NCI-H2029 treated with DMSO at 0.1 percent for 48 hours (cell line): ENCODE results near the gene DNAH8.

Experiments
- DNase-seq: peaks from one replicate; lab custom pipeline; 2025; lab: John Stamatoyannopoulos, UW

Gene DNAH8

DNA sequence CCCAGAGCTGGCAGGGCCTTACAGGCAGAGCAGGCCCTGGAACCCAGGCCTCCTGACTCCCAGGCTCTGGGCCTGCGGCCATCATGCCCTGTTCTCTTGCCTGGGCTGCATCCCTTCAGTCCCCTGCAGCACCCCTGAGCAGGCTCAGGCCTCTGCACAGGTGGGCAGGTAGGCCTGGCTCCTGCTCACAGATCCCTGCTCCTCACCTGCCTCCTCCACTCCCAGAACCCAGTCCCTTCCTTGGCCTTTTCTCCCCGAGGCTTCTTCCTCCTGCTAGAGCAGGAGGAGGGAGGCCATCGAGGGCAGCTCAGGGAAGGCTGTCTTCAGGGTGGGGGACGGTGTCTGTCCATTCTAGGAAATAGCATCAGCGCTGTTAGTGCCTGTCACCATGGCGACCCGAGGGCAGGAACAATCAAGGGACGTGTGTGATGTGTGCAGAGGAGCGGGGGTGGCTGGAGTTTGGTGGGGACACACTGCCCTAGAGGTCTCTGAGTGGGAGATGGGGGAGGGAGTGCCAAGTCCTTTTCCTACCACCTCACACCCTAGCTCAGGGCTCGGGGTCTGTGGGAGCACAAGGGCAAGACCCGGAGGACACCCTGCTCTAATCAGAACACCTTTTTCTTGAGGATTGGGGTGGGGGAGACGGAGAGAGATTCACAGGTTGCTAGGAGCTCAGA, 360.0 kb downstream of the DNAH8 start:
- DNase-seq = no peak

DNA sequence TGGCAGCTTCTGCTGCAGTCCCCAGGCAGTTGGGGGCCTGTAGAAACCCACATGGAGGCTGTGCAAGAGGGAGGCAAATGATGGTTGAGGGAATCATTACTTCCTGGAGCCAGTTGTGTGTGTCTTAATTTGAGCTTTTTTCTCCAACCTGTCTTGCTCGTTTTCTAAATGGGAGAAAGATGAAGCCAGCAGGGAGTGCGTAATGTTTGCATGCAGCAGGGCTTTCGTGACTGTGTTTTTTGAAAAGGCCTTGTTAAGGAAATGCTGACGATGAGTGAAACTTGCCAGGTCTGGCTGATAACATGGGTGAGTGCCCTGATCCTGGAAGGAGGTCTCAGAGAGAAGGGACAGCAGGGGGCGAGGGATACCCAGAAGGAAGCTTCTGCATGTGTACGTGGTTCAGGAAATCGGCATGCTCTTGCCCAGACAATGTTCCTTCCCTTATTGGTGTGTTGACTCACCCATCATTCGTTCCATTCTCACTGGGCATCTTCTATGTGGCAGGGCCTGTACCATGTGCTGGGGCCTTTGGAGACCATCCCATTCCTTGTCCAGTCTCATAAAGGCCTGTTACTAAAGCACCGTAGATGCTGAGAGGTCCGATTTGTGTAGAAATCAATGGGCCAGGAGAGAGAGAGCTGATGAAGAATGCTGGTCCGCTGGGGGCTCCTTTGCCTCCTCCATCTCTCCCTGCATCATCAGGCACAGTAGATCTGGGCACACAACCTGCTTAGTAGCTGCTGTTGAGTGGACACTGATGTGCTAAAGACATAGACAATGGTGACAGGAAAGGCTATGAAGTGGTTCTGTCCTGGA, 360.9 kb downstream of the DNAH8 start:
- no peak for DNase-seq

DNA sequence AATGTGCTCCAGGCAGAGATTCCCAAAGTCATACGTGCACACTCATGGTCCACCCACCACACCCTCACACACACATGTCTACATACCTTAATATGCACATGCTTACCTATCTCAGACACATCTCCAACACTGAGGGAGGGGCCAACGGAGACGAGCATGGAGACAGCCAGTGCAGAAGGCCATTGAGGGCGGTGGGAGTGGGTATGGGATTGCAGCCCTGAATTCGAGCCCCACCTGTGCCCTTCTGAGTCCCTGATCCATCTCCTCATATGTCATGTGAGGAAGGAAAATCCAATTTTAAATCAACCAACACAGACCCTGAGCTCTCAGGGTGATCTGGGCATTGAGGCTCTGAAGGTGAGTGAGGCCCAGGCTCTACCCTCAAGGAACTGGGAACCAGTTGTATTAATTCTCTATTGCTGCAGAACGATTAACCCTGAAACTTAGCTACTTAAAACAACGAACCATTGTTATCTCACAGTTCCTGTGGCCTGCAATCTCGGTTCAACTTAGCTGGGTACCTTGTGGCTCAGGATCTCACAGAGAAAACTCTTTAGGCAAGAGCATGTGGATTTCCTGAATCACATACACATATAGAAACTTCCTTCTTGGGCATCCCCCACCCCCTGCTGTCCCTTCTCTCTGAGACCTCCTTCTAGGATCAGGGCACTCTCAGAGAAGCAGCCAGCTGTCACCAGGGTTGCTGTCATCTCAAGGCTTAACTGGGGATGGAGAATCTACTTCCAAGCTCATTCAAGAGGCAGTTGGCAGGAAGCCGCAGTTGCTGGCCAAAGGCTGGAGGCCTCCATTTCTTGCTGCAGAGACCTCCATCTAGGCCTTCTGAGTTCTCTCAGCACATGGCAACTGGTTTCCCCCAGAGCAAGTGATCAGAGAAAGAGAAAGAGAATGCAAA, 361.8 kb downstream of the DNAH8 start:
- DNase-seq = no peak

DNA sequence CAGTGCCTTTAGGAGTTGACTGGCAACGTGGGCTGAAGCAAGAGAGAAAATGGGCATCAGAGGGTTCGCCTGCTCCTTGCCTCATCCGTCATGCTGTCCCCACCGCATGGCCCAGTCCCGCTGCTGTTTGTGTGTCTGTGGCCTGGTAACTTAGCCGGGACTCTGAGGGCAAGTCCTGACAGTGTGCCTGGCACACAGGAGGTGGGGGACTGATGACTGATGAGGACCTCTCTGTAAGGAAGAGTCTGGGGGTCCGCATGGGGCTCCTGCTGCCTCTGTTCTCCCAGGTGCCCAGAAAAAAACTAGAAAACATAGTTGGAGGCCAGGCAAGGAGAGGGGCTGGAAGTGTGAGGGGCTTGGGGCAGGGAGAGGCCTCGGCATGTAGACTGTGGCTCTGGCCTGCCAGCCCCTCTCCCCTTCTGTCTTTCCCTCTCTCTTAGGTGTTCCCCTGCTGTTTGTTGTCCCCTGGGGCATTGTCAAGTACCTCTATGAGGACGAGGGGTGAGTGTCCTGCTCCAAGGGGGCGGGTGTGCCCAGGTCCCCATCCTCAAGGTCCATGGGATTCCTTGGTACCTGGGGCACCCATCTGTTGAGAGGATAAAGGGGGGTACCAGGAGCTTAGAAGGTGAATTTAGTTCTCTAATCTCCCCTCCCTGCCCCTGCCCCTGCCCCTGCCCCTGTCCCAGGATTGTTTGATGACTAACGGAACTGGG, 362.9 kb downstream of the DNAH8 start:
- DNase-seq = no peak

DNA sequence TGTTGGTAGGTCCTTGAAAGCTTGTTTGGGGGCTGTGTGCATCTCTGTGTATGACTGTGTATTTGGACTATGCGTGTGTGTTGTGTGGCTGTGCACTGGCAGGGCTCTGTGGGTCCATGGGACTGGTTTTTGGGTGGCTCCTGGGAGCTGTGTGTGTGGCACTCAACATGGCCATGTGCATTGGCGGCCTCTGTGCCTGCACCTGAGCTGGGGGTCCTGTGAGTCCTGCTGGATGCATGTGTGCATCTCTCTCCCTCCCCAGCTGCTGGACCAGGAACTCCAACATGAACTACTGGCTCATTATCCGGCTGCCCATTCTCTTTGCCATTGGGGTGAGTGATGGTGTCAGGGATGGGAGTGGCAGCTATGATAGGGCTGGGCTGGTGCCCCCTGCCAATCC, 363.6 kb downstream of the DNAH8 start:
- no peak for DNase-seq

DNA sequence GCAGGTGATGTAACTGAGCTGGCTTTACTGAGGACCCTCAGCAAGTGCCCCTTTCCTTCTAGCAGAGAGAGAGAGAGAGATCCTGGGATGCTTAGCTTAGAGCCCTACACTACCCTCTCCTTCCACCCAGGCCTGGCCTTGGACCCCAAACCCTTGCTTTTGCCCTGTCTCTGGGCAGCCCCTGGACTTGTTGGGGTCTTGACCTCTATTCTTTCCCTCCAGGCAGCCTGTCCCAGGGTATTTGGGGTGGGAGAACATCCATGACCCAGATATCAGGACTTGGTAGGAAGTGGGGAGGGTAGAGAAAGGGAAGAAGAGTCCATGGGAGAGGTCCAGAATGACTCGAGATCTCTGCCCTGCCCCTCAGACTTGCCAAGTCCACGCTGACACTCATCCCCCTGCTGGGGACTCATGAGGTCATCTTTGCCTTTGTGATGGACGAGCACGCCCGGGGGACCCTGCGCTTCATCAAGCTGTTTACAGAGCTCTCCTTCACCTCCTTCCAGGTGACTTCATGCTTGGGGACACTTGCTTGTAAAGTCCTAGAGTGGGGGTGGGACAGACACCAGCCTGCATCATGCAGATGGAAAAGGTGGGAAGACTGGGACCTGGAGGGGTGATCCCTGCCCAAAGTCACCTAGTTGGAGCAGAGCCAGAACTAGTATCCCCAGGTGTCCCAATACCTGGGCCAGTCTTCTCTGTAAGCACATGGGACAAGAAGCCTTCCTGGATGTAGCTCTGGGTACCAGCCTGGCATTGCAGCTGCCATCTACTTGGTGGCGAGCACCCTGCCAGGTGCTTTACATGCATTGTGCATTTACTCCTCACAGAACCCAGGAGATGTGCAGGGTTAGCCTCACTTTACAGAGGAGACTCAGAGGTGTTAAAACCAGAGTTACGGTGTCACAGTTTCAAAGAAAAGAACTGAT, 364.4 kb downstream of the DNAH8 start:
- no peak for DNase-seq
